GM23338 (cell line): ENCODE measurements around the gene ASPSCR1. TPM values are rescaled to one million over a fixed set of nuclear protein-coding genes. Genes with fewer than 3 reads are reported as not detected.

ENCODE experiments used
- ATAC-seq: fragments of 200-7000 bp; cut with Tn5 transposase; 3 replicates; pipeline ENCODE4 v1.9.1; 2020
- DNase-seq: peaks from one replicate; pipeline ENCODE4 v3.0.0-alpha.2; 2015; ENCODE audit warnings: low spot score
- H2AFZ ChIP-seq: fragments of 200-600 bp; sonication (generic); 2 replicates; pipeline ENCODE4 v1.8.0; 2016; ENCODE audit warnings: antibody characterized with exemption, mild to moderate bottlenecking, moderate library complexity
- H3F3A ChIP-seq: fragments of 200-600 bp; sonication (generic); replicated peaks from 2 replicates; pipeline ENCODE4 v1.8.0; 2017; ENCODE audit warnings: antibody characterized with exemption, mixed run types, low read depth
- H3K27ac ChIP-seq: fragments of 200-600 bp; sonication (generic); 2 replicates; pipeline ENCODE4 v1.6.1; 2016; ENCODE audit warnings: low read depth
- H3K27me3 ChIP-seq: fragments of 200-600 bp; sonication (generic); 2 replicates; pipeline ENCODE4 v1.8.0; 2016; ENCODE audit warnings: mild to moderate bottlenecking, mixed run types, moderate library complexity; ENCODE audit not compliant: insufficient read depth
- H3K36me3 ChIP-seq: fragments of 200-600 bp; sonication (generic); 2 replicates; pipeline ENCODE4 v1.8.0; 2016; ENCODE audit warnings: mild to moderate bottlenecking; ENCODE audit not compliant: insufficient read depth
- H3K4me1 ChIP-seq: fragments of 200-600 bp; sonication (generic); 2 replicates; pipeline ENCODE4 v1.8.0; 2016; ENCODE audit warnings: mild to moderate bottlenecking, moderate library complexity; ENCODE audit not compliant: insufficient read depth
- H3K4me2 ChIP-seq: fragments of 200-600 bp; sonication (generic); 2 replicates; pipeline ENCODE4 v1.7.1; 2017; ENCODE audit warnings: mixed run types
- H3K4me3 ChIP-seq: fragments of 200-600 bp; sonication (generic); 2 replicates; pipeline ENCODE4 v1.6.1; 2016; ENCODE audit warnings: mixed run types
- H3K79me2 ChIP-seq: fragments of 200-600 bp; sonication (generic); replicated peaks from 2 replicates; pipeline ENCODE4 v1.8.0; 2017; ENCODE audit warnings: mild to moderate bottlenecking; ENCODE audit not compliant: insufficient read depth
- H3K9me2 ChIP-seq: fragments of 200-600 bp; sonication (generic); 2 replicates; pipeline ENCODE4 v1.8.0; 2017; ENCODE audit not compliant: insufficient read depth
- H4K20me1 ChIP-seq: fragments of 200-600 bp; sonication (generic); replicated peaks from 2 replicates; pipeline ENCODE4 v1.8.0; 2017; ENCODE audit warnings: mild to moderate bottlenecking; ENCODE audit not compliant: insufficient read depth
- H3K27ac Mint-ChIP-seq: 2 replicates; pipeline ENCODE4 v1.8.0; 2020; ENCODE audit warnings: inconsistent platforms, mild to moderate bottlenecking, moderate library complexity, mixed read lengths
- H3K27me3 Mint-ChIP-seq: 3 replicates; pipeline ENCODE4 v1.8.0; 2022; ENCODE audit warnings: low read depth, mild to moderate bottlenecking, moderate library complexity, mixed read lengths, inconsistent platforms; ENCODE audit not compliant: insufficient read depth, poor library complexity
- H3K36me3 Mint-ChIP-seq: 3 replicates; pipeline ENCODE4 v1.8.0; 2021; ENCODE audit warnings: low read depth, mild to moderate bottlenecking, inconsistent platforms, moderate library complexity, mixed read lengths
- H3K4me1 Mint-ChIP-seq: 3 replicates; pipeline ENCODE4 v1.8.0; 2020; ENCODE audit warnings: mild to moderate bottlenecking, inconsistent platforms, mixed read lengths
- H3K4me3 Mint-ChIP-seq: 3 replicates; pipeline ENCODE4 v1.8.0; 2021; ENCODE audit warnings: moderate library complexity, mild to moderate bottlenecking, inconsistent platforms, mixed read lengths
- H3K9me3 Mint-ChIP-seq: 3 replicates; pipeline ENCODE4 v1.8.0; 2020; ENCODE audit warnings: moderate library complexity, mild to moderate bottlenecking, inconsistent platforms, mixed read lengths
- CREB1 ChIP-seq: fragments of 250-450 bp; sonication (Bioruptor Pico); IDR thresholded peaks from 2 replicates; pipeline ENCODE4 v1.5.0; 2020; ENCODE audit warnings: low read depth, mild to moderate bottlenecking, moderate library complexity
- CTCF ChIP-seq, 2 experiments: fragments of 200-600 bp in 1 of 2; sonication (generic) in 1 of 2; conservative IDR thresholded peaks; 2 replicates each; pipeline versions ENCODE4 v1.5.1 to v1.6.1; 2016 to 2017; ENCODE audit warnings: antibody characterized with exemption in 2 of 2, low read depth in 2 of 2, mild to moderate bottlenecking in 2 of 2, moderate library complexity in 1 of 2
- ETS1 ChIP-seq: IDR thresholded peaks from 2 replicates; pipeline ENCODE4 v1.6.1; 2016; ENCODE audit warnings: antibody characterized with exemption
- EZH2 ChIP-seq: fragments of 200-600 bp; sonication (generic); IDR thresholded peaks from one replicate; pipeline ENCODE4 v1.8.0; 2017; ENCODE audit warnings: antibody characterized with exemption, mild to moderate bottlenecking, low read depth; ENCODE audit not compliant: unreplicated experiment
- EZH2phosphoT487 ChIP-seq: fragments of 200-600 bp; sonication (generic); IDR thresholded peaks from one replicate; pipeline ENCODE4 v1.8.1; 2018; ENCODE audit warnings: antibody characterized with exemption; ENCODE audit not compliant: unreplicated experiment
- JUNB ChIP-seq: IDR thresholded peaks from one replicate; pipeline ENCODE4 v1.6.1; 2016; ENCODE audit warnings: antibody characterized with exemption; ENCODE audit not compliant: unreplicated experiment
- NANOG ChIP-seq: IDR thresholded peaks from 2 replicates; pipeline ENCODE4 v1.6.1; 2016; ENCODE audit warnings: antibody characterized with exemption, borderline replicate concordance
- POLR2AphosphoS5 ChIP-seq: IDR thresholded peaks from 2 replicates; pipeline ENCODE4 v1.6.1; 2016; ENCODE audit warnings: antibody characterized with exemption, low read depth
- REST ChIP-seq: IDR thresholded peaks from one replicate; pipeline ENCODE4 v1.6.1; 2018; ENCODE audit warnings: antibody characterized with exemption; ENCODE audit not compliant: unreplicated experiment
- STAT1 ChIP-seq: IDR thresholded peaks from one replicate; pipeline ENCODE4 v1.6.1; 2016; ENCODE audit warnings: antibody characterized with exemption; ENCODE audit not compliant: unreplicated experiment
- ZNF114 ChIP-seq: fragments of 250-450 bp; sonication (Bioruptor Pico); IDR thresholded peaks from 2 replicates; pipeline ENCODE4 v1.5.0; 2020; ENCODE audit warnings: mild to moderate bottlenecking, moderate library complexity
- ZNF331 ChIP-seq: fragments of 250-450 bp; sonication (Bioruptor Pico); IDR thresholded peaks from 2 replicates; pipeline ENCODE4 v1.5.0; 2020; ENCODE audit warnings: low read depth, mild to moderate bottlenecking, moderate library complexity
- polyA plus RNA-seq: library from polyadenylated mRNA; unstranded; fragments of >200 nt; fragmentation: Nextera tagmentation; extraction: Ambion mirVana; gene quantifications from 2 replicates; pipeline ENCODE4 v1.2.1, GENCODE V29; 2016
- total RNA-seq: library from RNA; depleted of rRNA; stranded (reverse); fragments of >200 nt; shearing (Covaris generic); gene quantifications from 2 replicates; pipeline ENCODE4 v1.2.3, GENCODE V29; 2014

The ASPSCR1 gene
- total and polyA plus RNA-seq, 2 experiments from 2014 or later = 44.2 to 46.9 TPM

- Mint-ChIP-seq H3K36me3 (no peaks in the 10 kb centered on the region), H3K27ac (no peak overlapping the region), H3K27me3 (peaks cover 20% of the 10 kb centered on the region), H3K4me3 (no peak overlapping the region), H3K9me3 (no peaks in the 10 kb centered on the region; the same call in 2 of the 3 replicates), H3K4me1 (peaks cover 13% of the 10 kb centered on the region)
- peak overlapping the region; percentile 93; the same call in 1 of the 2 replicates for H2AFZ ChIP-seq
- no peak overlapping the region for H3K27ac ChIP-seq
- no peaks in the 10 kb centered on the region for H3K9me2 ChIP-seq
- peaks cover 15% of the 10 kb centered on the region for H3K4me1 ChIP-seq
- DNase-seq = no peak
- H3K36me3 ChIP-seq = no peaks in the 10 kb centered on the region
- no peak for TF ChIP-seq CREB1 (CRISPR knock-in tag)
- TF ChIP-seq POLR2AphosphoS5 = no peak
- TF ChIP-seq ZNF331 (CRISPR knock-in tag) = no peak
- no peak for TF ChIP-seq ZNF114 (CRISPR knock-in tag)
- no peaks in the 10 kb centered on the region for H4K20me1 ChIP-seq
- no peaks in the 10 kb centered on the region for H3K79me2 ChIP-seq
- H3K27me3 ChIP-seq = no peaks in the 10 kb centered on the region; the same call in 1 of the 2 replicates
- H3K4me2 ChIP-seq = no peak overlapping the region
- ATAC-seq = no peak
- no peak overlapping the region for H3K4me3 ChIP-seq
- H3F3A ChIP-seq = 0 out of 2 replicates have a peak, but pooled peaks cover 3% of the 10 kb centered on the region
These were observed 32.6 kb upstream of the ASPSCR1 start for GRCh38 chr17:81944858-81945257.

- H3K4me1 Mint-ChIP-seq = peaks cover 7% of the 10 kb centered on the region
- no peaks in the 10 kb centered on the region for H3K9me2 ChIP-seq
- H4K20me1 ChIP-seq = no peaks in the 10 kb centered on the region; the same call in 1 of the 2 replicates
- H2AFZ ChIP-seq = no peak within 1 kb of the TSS
- DNase-seq (no peak), ATAC-seq (no peak)
- H3K9me3 Mint-ChIP-seq = no peaks in the 10 kb centered on the region; the same call in 2 of the 3 replicates
- no peak within 1 kb of the TSS for H3K4me2 ChIP-seq
- H3K36me3 Mint-ChIP-seq = no peaks in the 10 kb centered on the region
- no peak within 1 kb of the TSS for H3K4me3 ChIP-seq
- H3K36me3 ChIP-seq = no peaks in the 10 kb centered on the region
- H3F3A ChIP-seq = 0 out of 2 replicates have a peak, but pooled peaks cover 3% of the 10 kb centered on the region
- peaks cover 7% of the 10 kb centered on the region for H3K4me1 ChIP-seq
- H3K4me3 Mint-ChIP-seq = no peak within 1 kb of the TSS
- no peak within 1 kb of the TSS for H3K27ac ChIP-seq
- no peaks in the 10 kb centered on the region for H3K79me2 ChIP-seq
- H3K27me3 ChIP-seq = no peaks in the 10 kb centered on the region; the same call in 1 of the 2 replicates
- H3K27ac Mint-ChIP-seq = no peak within 1 kb of the TSS
- H3K27me3 Mint-ChIP-seq = peaks cover 20% of the 10 kb centered on the region
- TF ChIP-seq ETS1 (no peak), EZH2phosphoT487 (no peak), CTCF (conservative IDR thresholded peaks at IDR 0.05; ENCODE audit: low read depth in 2 of 2) (no peak), POLR2AphosphoS5 (no peak), STAT1 (no peak), ZNF114 (CRISPR knock-in tag) (no peak), CREB1 (CRISPR knock-in tag) (no peak), NANOG (no peak), ZNF331 (CRISPR knock-in tag) (no peak), REST (no peak), JUNB (no peak), EZH2 (no peak)
These were observed 30.2 kb upstream of the ASPSCR1 start, which contains the start of gene MYADML2 for GRCh38 chr17:81947189-81947588. Gene MYADML2, minus strand, starts transcription at chr17:81947233. Its CDS starts 5,492 bp downstream, at chr17:81941741.
